Vagina (tissue), 2 donors: Measurements from ENCODE around the gene MSLN.

Source experiments
- CTCF ChIP-seq, 3 experiments: fragments of 450-650 bp in 2 of 3; fragments of 200-600 bp in 1 of 3; sonication (generic) in 1 of 3; IDR thresholded peaks; one replicate each; pipeline ENCODE4 v1.5.1; 2017 to 2019; ENCODE audit warnings: antibody characterized with exemption in 3 of 3, mild to moderate bottlenecking in 2 of 3, moderate library complexity in 2 of 3
- POLR2A ChIP-seq, 2 donors: fragments of 450-650 bp; IDR thresholded peaks; one replicate each; pipeline ENCODE4 v1.6.1; 2017; ENCODE audit warnings: antibody characterized with exemption in 2 of 2, mild to moderate bottlenecking in 2 of 2, moderate library complexity in 2 of 2
- POLR2AphosphoS5 ChIP-seq, 2 donors: sonication (generic); formaldehyde crosslinking; IDR thresholded peaks; one replicate each; pipeline ENCODE4 v1.9.0; 2017; ENCODE audit warnings: antibody characterized with exemption in 2 of 2, mild to moderate bottlenecking in 2 of 2, low read depth in 1 of 2; ENCODE audit not compliant: insufficient read depth in 1 of 2

- TF ChIP-seq CTCF (IDR thresholded peaks at IDR 0.05), result no peak
- TF ChIP-seq POLR2A (IDR thresholded peaks at IDR 0.05), result no peak
- TF ChIP-seq POLR2AphosphoS5 (IDR thresholded peaks at IDR 0.05; ENCODE audit: insufficient read depth in 1 of 2, low read depth in 1 of 2), result no peak
Measured at GRCh38 chr16:734981-735881, 25.3 kb upstream of the MSLN start.
